GM12864 (cell line): Measurements from ENCODE around the gene ZNF841.

ENCODE experiments used
- DNase-seq: peaks from one replicate; pipeline ENCODE4 v3.0.0-alpha.2; 2011; ENCODE audit warnings: low read depth
- H3K4me3 ChIP-seq: 2 replicates; pipeline ENCODE4 v1.5.1; 2011; ENCODE audit warnings: mild to moderate bottlenecking, low read depth, low read length, control low read depth
- TF ChIP-seq, protein P1 (sequence below): IDR thresholded peaks from 2 replicates; pipeline ENCODE4 v1.5.1; 2011; ENCODE audit warnings: low read depth, mild to moderate bottlenecking, moderate library complexity, low read length, control low read depth, inconsistent platforms; ENCODE audit errors: missing control alignments

Gene ZNF841

DNA sequence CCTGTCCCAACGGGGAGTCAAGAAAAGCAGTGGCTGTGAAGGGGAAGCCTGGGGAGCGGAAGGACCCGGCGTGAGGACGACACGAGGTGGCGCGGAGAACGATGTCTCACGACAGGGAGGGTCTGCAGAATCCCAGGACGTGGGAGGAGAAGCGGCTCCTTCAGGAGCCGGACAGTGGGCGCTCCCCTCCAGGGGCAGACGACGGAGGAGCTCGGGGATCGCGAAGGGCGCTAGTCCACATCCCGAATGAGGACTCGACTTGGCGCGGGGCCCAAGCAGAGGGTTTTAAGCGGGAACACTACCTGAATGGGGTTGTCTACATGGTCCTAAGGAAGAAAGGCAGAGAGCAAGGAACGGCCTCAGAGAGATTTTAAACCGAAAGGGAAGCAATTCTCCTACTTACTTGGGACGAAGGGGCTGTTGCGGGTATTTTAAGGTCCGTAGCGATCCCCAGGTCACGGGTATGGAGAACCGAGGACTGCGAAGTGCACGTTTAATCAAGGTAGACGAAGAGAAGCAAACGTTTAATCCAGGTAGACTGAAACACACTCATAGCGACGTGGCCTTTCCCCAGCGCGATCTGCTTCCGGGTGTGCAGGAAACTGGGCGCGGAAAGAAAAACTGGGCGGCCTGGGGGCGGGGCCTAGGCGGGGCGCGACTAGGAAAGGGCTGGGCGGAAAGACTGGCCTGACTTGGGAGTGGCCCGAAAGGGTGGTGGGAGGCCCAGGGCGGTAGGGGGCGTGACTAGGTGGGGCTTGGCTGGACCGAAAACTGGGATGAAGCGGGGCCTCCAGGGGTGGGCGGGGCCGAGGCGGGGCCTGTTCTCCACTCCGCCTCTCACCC, at the start of gene ZNF841:
TSS of gene ZNF841 (minus strand) at position 594 of the 843 bp plus-strand sequence. CDS start 10,964 bp downstream, outside the sequence.
- DNase-seq = peak; percentile 40
- TF ChIP-seq, protein P1, sequence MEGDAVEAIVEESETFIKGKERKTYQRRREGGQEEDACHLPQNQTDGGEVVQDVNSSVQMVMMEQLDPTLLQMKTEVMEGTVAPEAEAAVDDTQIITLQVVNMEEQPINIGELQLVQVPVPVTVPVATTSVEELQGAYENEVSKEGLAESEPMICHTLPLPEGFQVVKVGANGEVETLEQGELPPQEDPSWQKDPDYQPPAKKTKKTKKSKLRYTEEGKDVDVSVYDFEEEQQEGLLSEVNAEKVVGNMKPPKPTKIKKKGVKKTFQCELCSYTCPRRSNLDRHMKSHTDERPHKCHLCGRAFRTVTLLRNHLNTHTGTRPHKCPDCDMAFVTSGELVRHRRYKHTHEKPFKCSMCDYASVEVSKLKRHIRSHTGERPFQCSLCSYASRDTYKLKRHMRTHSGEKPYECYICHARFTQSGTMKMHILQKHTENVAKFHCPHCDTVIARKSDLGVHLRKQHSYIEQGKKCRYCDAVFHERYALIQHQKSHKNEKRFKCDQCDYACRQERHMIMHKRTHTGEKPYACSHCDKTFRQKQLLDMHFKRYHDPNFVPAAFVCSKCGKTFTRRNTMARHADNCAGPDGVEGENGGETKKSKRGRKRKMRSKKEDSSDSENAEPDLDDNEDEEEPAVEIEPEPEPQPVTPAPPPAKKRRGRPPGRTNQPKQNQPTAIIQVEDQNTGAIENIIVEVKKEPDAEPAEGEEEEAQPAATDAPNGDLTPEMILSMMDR = no peak
- H3K4me3 ChIP-seq = peak within 1 kb of the TSS; percentile 42

DNA sequence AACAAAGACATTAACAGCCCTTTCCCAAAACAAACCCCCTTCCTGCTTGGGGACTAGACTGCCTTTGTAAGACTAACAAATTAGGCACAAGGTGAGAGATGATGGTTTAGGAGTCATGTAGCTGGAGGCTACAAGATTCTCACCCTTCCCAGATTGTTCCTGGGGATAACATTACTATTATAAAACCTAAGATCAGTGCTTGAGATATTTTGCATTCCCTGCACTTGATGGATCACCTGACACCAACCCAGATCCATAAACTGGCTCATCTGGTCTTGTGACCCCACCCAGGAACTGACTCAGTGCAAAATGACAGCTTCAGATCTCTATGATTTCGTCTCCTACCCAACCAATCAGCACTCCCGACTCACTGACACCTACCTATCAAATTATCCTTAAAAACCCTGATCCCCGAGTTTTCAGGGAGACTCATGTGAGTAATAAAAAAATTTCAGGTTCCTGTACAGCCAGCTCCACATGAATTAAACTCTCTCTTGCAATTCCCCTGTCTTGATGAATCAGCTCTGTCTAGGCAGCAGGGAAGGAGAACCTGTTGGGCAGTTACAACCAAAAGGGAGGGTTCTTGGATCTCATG, 46.5 kb upstream of the ZNF841 start:
- DNase-seq = no peak
- H3K4me3 ChIP-seq = no peak overlapping the region
- TF ChIP-seq, protein P1 = no peak

DNA sequence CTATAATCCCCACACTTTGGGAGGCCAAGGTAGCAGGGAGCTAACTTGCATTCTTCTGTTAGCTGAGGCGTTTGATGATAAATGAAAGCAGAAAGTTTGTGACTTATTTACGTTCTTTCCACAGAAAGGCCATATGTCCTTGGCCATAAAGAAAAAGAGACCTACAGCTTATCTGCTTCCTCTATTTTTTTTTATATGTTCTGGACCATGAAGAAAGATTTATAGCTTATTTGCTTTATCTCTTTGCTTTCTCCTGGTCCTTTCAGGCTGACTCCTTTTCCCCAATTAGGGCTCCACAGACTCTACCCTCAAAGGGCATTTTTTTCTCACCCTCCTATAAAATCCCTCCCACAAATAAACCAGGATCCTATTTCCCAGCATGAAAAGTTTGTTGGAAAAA, 45.6 kb upstream of the ZNF841 start:
- DNase-seq = no peak
- TF ChIP-seq, protein P1 = no peak
- no peak overlapping the region for H3K4me3 ChIP-seq

DNA sequence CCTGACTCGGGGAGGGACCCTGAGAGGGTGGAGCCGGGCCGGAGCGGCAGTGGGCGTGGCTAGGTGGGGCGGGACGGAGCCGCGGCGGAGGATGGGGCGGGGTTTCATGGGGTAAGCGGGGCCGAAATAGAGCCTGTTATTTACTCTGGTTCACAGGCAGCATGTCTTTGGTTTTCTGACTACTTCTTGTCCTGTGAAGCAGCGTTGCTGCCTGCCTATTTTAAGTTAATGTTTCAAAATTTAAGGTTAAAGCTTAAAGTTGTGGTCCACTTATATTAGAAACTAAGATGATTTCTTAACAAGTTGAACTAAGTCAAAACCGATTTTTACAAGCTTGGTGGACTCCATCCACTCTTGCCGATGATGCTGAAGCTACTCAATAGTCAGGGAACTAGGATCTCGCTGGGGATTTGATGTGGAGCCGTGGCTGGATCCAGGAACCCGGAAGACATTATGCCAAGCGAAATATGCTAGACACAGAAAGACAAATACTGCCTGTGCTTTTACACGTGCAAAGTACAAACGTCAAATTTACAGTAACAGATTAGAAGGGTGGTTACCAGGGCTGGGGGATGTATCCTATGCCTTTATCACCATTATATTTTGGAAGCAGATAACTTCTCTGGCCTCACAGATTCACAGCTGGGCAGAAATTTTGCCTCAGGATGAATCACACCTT, 44.6 kb upstream of the ZNF841 start:
- TF ChIP-seq, protein P1 = no peak
- DNase-seq = no peak
- peak overlapping the region; percentile 91; the same call in 1 of the 2 replicates for H3K4me3 ChIP-seq

DNA sequence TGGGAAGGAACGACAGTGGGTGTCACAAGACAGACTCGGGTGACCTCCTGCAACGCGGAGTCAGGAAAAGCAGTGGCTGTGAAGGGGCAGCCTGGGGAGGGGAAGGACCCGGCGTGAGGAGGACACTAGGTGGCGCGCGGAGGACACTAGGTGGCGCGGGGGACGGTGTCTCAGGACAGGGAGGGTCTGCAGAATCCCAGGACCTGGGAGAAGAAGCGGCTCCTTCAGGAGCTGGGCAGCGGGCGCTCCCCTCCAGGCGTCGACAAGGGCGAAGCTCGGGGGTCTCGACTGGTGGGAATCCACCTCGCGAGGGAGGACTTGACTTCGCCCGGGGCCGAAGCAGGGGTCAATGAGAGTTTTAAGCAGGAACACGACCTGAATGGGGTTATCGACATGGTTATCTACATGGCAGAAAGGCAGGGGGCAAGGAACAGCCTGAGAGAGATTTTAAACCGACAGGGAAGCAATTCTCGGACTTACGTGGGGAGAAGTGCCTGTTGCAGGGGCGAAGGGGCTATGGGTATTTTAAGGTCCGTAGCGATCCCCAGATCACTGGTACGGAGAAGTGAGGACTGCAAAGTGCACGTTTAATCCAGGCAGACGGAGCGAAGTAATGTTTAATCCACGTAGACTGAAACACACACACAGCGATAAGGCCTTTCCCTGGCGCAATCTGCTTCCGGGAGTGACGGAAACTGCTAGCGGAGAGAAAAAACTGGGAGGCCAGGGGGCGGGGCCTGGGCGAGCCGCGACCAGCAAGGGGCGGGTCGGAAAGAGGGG, 43.9 kb upstream of the ZNF841 start, which contains the start of gene ZNF616:
TSS of gene ZNF616 (minus strand) at position 687 of the 780 bp plus-strand sequence. CDS start 9,426 bp downstream, outside the sequence.
- peak; percentile 66 for DNase-seq
- TF ChIP-seq, protein P1 = peak; percentile 74
- peak within 1 kb of the TSS; percentile 91 for H3K4me3 ChIP-seq

DNA sequence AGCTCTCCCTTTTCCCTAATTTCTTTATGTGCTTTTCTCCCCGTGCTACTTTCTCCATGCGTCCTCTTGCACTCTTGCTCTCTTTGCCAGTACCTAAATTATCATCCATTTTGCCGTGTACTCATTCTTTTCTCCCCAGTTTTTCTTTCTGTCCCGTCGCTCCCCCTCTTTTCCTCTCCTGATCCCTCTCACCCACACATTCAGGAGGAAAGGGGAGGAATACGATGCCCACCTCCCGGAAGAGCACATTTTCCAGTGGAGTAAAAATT, 43.4 kb upstream of the ZNF841 start:
- TF ChIP-seq, protein P1 = no peak
- DNase-seq = no peak
- peak overlapping the region; percentile 91 for H3K4me3 ChIP-seq
